Measurements from ENCODE around the gene B3GNT2.

GRCh38 chr2:62240546-62240945, 44.6 kb downstream of the B3GNT2 start:
- no peak for TF ChIP-seq CTCF (IDR thresholded peaks at IDR 0.05)
- TF ChIP-seq POLR2AphosphoS5 (IDR thresholded peaks at IDR 0.05), result no peak
